Measurements from ENCODE around the gene IQCH.

The IQCH gene

DNA sequence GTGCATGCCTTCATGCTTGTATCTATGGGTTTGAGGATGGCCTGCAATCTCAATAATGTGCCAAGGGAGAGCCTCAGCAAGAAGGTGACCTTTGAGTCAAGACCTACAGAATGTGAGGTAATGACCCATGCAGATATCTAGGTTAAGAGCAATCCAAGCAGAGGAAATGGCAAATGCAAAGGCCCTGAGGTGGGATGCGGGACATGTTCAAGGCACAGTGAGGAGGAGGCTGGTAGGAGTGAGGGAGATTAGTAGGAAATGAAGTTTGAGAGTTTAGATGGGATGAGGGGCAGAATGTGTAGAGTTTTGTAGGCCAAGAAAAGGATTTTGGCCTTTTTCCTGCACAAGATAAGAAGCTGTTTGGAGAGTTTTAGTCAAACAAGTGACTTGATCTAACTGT is 283.2 kb downstream of the IQCH start:
- TF ChIP-seq, protein P1, sequence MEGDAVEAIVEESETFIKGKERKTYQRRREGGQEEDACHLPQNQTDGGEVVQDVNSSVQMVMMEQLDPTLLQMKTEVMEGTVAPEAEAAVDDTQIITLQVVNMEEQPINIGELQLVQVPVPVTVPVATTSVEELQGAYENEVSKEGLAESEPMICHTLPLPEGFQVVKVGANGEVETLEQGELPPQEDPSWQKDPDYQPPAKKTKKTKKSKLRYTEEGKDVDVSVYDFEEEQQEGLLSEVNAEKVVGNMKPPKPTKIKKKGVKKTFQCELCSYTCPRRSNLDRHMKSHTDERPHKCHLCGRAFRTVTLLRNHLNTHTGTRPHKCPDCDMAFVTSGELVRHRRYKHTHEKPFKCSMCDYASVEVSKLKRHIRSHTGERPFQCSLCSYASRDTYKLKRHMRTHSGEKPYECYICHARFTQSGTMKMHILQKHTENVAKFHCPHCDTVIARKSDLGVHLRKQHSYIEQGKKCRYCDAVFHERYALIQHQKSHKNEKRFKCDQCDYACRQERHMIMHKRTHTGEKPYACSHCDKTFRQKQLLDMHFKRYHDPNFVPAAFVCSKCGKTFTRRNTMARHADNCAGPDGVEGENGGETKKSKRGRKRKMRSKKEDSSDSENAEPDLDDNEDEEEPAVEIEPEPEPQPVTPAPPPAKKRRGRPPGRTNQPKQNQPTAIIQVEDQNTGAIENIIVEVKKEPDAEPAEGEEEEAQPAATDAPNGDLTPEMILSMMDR (IDR thresholded peaks at IDR 0.05) = no peak

DNA sequence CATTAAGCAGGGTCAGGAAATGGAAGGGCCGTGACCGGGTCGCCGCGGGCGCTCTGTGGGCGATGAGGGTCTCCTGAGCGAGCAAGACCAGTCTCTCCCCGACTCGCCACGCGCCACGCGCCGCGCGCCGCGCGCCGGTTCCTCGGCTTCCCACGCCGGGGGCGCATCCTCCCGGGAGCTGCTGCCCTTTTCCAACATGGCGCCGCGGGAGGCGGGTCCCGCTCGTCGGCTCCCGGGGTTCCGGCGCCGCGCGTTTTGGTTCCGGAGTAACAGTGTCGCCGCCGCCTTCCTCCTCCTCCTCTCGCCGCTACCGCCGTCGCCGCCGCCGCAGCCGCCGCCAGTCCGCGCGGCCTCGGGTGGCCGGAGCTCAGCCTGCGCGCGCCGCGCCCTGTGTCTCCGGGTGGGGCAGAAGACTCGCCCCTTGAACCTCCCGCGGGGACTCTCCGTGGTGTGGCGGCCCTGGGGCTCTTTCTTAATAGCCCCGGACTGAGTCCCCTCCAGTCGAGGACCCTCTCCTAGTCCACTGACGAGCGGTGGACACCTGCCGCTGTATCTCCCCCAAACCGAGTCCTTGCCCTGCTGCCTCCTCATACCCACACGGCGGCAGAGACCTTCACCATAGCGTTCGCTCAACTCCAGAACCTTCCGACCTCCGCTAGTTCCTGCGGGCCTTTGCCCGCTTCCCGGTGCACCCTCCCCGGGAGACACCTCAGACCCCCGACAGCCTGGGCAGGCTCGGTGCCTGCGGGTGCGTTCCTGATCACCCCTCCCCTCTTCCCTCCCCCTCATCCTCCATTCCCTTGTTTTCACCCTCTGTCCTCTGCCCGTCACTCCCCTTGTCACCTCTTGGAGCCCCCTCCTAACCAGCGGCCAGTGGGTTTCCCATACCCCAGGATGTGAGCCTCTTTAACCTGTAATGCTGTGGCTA is 288.1 kb downstream of the IQCH start, which contains the start of gene MAP2K5:
MAP2K5 (plus strand) TSS at position 284 of the 928 bp plus-strand sequence; CDS start at position 917, 633 bp downstream.
- TF ChIP-seq, protein P1 (IDR thresholded peaks at IDR 0.05) = no peak

DNA sequence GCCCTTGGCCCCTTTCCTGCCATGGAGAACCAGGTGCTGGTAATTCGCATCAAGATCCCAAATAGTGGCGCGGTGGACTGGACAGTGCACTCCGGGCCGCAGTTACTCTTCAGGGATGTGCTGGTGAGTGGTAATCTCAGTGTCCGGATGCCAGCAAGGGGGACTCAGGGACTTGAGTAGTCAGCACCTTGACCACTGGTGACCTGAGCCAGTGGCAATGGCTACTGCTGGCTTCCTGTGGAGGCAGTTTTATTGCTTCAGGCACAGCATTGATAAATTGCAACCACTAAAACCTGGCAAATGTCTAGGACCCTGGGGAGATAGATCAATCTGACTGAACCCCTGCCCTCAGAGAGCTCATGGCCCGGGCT is 288.7 kb downstream of the IQCH start:
- TF ChIP-seq, protein P1 (IDR thresholded peaks at IDR 0.05) = no peak

DNA sequence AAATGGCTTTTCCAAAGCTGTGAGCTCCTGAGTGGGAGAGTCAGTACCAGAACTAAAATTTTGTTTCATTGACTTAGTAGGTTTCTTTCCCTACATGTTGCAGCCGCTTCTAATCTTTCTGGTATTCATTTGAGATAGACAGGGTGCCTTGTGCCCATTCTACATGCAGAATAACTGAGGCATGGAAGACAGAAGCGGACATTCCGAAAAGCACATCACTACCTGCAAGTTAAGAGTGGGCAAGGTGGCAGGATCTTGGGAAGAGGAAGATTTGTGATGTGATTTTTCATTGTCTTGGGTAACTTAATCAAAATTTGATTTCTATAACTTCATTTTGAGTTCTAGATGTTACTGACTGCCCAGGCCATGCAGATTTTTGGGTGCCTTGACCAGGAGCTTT is 289.9 kb downstream of the IQCH start:
- TF ChIP-seq, protein P1 (IDR thresholded peaks at IDR 0.05) = no peak

DNA sequence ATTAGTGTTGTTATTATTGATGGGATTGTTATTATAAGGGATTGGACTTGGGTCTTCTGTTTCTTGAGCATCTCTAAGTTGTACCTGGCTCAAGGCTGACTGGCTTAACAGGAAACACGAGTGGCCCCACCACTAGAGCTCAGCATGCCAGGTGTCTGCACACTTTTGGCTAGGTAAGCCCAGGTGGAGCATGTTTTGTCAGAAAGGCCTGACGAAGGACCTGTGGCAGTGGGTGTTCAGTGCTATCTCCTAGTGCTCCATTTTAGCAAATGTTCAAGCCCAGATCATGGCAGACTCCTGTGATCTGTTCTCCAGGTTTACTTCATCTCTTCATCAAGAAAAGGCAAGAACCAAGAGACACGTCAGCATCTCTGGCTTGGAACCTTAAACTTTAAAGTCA is 291.3 kb downstream of the IQCH start:
- TF ChIP-seq, protein P1 (IDR thresholded peaks at IDR 0.05) = no peak

DNA sequence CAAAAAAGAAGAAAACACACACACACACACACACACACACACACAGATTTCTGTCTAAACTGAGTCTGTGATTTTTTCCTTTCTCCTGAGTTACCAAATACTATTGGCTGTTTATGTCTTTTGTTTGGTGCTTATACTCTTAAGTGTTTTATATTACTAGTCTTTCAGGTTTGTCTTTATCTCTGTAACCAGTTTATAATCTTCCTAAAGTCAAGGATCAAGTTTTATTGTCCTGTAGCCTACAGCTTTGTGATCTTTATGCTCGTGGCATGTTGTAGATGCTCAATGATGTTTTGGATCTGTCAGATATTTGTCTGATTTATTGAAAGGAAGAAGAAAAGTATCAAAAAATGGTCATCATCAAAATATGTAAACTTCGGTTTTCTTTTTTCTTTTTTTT is 292.5 kb downstream of the IQCH start:
- TF ChIP-seq, protein P1 (IDR thresholded peaks at IDR 0.05) = no peak

DNA sequence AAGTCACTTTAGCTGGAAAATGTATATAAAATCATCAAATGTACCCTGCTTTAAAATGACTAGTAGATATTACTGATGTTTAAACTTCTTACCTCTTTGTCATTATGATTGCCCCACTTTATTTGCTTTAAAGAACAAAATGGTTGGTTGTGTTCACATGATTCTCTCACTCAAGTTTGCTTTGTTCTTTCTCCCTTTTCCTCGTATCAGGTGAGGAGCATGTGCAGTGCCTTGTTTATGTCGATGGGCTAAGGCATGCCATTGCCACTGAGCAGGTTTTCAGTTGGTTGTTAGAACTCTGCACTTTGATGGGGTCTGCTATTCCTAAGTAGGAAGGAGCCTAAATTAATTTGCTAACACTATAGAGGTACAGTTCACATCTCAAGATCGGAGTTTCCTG is 293.2 kb downstream of the IQCH start:
- TF ChIP-seq, protein P1 (IDR thresholded peaks at IDR 0.05) = no peak
